ENCODE data around the gene ALG9.

The ALG9 gene

GRCh38 chr11:111762981-111763643, 108.3 kb downstream of the ALG9 start:
- FAIRE-seq: no peak

GRCh38 chr11:111762526-111762925, 108.9 kb downstream of the ALG9 start:
- FAIRE-seq: no peak

- no peak for FAIRE-seq
These were observed 110.3 kb downstream of the ALG9 start for GRCh38 chr11:111761036-111761435.

GRCh38 chr11:111759778-111760407, 111.5 kb downstream of the ALG9 start:
- no peak for FAIRE-seq

GRCh38 chr11:111759376-111759775, 112.0 kb downstream of the ALG9 start:
- no peak for FAIRE-seq

GRCh38 chr11:111756097-111756496, 115.3 kb downstream of the ALG9 start:
- no peak for FAIRE-seq

- no peak for FAIRE-seq
These were observed 121.7 kb downstream of the ALG9 start for GRCh38 chr11:111749646-111750045.

- FAIRE-seq: no peak
These were observed 123.2 kb downstream of the ALG9 start for GRCh38 chr11:111748035-111748804.

GRCh38 chr11:111745719-111746504, 125.5 kb downstream of the ALG9 start:
- FAIRE-seq: no peak

- FAIRE-seq: no peak
These were observed 127.7 kb downstream of the ALG9 start for GRCh38 chr11:111743700-111744099.

- FAIRE-seq: no peak
These were observed 129.6 kb downstream of the ALG9 start for GRCh38 chr11:111741751-111742150.

GRCh38 chr11:111739299-111739698, 132.1 kb downstream of the ALG9 start:
- no peak for FAIRE-seq

GRCh38 chr11:111737444-111738210, 133.8 kb downstream of the ALG9 start:
- no peak for FAIRE-seq

GRCh38 chr11:111736621-111737443, 134.5 kb downstream of the ALG9 start:
- FAIRE-seq: no peak
